GM21447 (cell line): ENCODE data around the gene MAMSTR.
"Not testable (repeated sequence)": the region's sequence is repeated elsewhere in the genome, so short reads cannot be mapped to it uniquely, and the experiment has no call there.

Source experiments
- ATAC-seq: cut with Tn5 transposase; IDR thresholded peaks from one replicate; pipeline ENCODE4 v1.9.1; 2021; ENCODE audit not compliant: unreplicated experiment

MAMSTR gene

GRCh38 chr19:48686637-48687036, 32.9 kb downstream of the MAMSTR start:
- ATAC-seq = not testable (repeated sequence)

GRCh38 chr19:48686088-48686487, 33.4 kb downstream of the MAMSTR start:
- ATAC-seq = no peak

DNA sequence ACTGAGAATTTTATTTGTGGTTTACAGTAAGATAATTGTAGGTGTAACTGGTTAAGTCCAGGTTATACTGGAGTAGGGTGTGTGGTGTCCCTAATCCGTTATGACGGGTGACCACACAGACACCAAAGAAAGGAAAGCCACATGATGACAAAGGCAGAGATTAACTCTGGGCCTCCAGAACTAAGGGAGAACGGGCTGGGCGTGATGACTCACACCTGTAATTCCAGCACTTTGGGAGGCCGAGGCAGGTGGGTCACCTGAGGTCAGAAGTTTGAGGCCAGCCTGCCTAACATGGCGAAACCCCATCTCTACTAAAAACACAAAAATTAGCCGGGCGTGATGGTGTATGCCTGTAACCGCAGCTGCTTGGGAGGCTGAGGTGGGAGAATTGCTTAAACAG, 33.9 kb downstream of the MAMSTR start:
- ATAC-seq = no peak

DNA sequence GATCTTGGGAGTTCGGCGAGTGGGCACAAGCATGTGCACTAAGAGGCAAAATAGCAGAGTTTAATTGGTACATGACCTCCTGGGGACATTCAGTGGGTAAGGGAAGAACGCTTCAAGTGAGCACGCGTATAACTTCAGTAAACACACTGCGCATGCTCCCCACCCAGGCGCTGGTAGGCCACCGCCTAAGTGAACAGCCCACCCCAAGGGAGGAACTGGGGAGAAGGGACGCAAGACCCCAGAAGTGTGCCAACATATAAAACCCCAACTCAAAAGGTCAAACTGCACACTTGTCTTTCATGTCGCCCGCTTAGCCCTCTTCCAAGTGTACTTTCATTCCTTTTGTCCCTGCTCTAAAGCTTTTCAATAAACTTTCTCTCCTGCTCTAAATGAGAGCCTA, 36.2 kb downstream of the MAMSTR start:
- ATAC-seq = no peak

GRCh38 chr19:48681127-48681470, 38.4 kb downstream of the MAMSTR start:
- ATAC-seq = no peak

DNA sequence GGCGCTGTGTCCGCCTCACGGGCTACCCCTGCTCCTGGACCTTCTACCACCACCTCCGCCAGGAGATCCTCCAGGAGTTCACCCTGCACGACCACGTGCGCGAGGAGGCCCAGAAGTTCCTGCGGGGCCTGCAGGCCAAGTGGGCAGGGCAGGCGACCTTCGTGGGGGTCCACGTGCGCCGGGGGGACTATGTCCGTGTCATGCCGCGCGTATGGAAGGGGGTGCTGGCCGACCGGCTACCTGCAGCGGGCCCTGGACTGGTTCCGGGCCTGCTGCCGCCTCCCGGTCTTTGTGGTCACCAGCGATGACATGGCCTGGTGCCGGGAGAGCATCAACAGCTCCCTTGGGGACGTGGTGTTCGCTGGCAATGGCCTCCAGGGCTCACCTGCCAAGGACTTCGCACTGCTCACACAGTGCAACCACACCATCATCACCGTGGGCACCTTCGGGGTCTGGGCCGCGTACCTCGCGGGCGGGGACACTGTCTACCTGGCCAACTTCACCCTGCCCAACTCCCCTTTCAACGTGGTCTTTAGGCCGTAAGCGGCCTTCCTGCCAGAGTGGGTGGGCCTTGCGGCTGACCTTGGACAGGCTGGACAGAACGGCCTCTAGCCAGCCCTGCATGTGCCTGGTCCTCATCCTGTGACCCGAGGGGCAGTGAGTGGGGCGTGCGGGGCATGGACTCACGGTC, 38.9 kb downstream of the MAMSTR start:
- ATAC-seq = no peak

DNA sequence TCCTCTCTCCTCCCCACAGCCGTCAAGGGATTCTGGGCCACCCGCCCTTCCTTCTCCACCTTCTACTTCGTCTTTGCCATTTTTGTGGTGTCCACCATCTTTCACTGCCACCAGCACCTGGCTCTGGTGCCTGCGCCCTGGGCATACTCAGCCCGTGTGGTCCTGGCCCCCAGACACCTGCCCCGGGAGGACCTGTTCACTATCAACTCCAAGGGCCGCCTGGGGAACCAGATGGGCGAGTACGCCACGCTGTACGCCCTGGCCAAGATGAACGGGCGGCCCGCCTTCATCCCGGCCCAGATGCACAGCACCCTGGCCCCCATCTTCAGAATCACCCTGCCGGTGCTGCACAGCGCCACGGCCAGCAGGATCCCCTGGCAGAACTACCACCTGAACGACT, 39.5 kb downstream of the MAMSTR start:
- not testable (repeated sequence) for ATAC-seq

GRCh38 chr19:48678201-48678600, 41.3 kb downstream of the MAMSTR start:
- ATAC-seq = no peak

- no peak for ATAC-seq
Observed at GRCh38 chr19:48676887-48677286, 42.6 kb downstream of the MAMSTR start.

GRCh38 chr19:48676487-48676886, 43.0 kb downstream of the MAMSTR start:
- ATAC-seq = no peak

GRCh38 chr19:48674921-48675824, 44.4 kb downstream of the MAMSTR start:
- ATAC-seq = no peak

- ATAC-seq = no peak
Observed at GRCh38 chr19:48674216-48674809, 45.2 kb downstream of the MAMSTR start.

GRCh38 chr19:48673436-48674100, 46.0 kb downstream of the MAMSTR start:
- ATAC-seq = no peak

- ATAC-seq = no peak
Observed at GRCh38 chr19:48672994-48673393, 46.5 kb downstream of the MAMSTR start, which contains the start of gene NTN5. TSS of gene NTN5 (minus strand) at chr19:48673017. CDS start at chr19:48670986, 2,031 bp downstream.

- no peak for ATAC-seq
Observed at GRCh38 chr19:48671446-48671995, 48.0 kb downstream of the MAMSTR start.

- ATAC-seq = no peak
Observed at GRCh38 chr19:48670699-48671445, 48.7 kb downstream of the MAMSTR start.

DNA sequence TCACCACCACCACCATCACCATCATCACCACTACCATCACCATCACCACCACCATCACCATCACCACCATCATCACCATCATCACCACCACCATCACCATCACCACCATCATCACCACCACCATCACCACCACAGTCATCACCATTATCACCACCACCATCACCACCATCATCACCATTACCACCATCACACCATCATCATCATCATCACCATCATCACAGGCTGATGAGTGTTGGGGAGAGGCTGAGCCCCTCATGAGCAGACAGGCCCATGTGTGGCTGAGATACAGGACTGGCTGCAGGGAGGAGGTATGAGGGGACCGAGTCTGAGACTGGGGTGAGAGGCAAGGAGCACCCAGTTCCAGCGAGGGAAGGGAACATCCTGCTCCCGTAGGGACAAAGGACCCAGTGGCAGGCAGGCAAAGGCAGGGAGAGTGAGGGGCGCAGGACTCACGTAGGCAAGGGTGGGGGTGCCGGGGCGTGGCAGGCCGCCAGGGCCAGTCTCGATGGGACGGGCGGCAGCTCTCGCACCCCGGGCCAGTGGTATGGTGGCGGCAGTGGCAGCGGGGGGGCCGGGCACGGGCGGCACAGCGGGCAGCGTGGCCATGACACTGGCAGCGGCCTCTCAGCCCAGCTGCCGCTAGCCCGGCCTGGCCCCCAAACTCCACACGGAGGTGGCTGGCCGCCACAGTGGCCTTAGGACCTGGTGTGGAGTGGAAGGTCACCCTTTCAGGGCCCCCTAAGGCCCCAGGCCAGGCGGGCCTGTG, 49.4 kb downstream of the MAMSTR start:
- ATAC-seq = no peak

DNA sequence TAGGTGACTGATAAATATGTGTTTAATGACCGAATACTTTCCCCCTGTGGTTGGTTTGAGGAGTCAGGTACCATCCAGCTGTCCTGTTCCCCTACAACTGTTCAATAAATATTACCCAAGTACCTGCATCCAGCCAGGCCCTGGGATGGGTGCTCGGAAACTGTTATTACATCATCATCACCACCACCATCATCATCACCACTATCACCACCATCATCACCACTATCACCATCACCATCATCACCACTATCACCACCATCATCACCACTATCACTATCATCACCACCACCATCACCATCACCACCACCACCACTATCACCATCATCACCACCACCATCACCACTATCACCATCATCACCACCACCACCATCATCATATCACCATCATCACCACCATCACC, 50.8 kb downstream of the MAMSTR start:
- no peak for ATAC-seq

DNA sequence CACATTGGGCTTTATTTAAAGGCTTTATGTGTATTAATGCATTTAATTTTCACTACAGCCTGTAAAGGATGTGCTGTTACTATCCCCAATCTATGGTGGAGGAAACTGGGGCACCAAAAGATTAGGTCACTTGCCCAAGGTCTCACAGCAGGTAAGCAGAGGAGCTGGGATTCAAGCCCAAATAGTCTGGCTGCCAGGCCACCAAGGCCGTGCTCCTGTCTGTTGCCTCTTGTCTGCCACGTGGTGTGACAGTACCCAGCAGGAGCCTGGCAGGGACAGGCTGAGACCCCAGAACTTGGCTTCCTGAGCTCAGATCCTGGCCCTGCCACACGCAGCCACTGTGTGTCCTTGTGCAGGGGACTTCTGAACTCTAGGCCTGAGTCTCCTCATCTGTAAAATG, 51.2 kb downstream of the MAMSTR start:
- ATAC-seq = no peak

- ATAC-seq = no peak
Observed at GRCh38 chr19:48665786-48666185, 53.7 kb downstream of the MAMSTR start.
